HL-60 (cell line): ENCODE data around the gene KIAA1217.

Source experiments
- DNase-seq, 2 experiments: peaks; one replicate each; pipeline ENCODE4 v3.0.0-alpha.2; 2010 to 2020; ENCODE audit warnings: low read depth in 1 of 2, low spot score in 1 of 2
- H3K27ac ChIP-seq: fragments of 250-450 bp; sonication (Bioruptor Pico); replicated peaks from 2 replicates; pipeline ENCODE4 v1.5.1; 2020; ENCODE audit warnings: mild to moderate bottlenecking, moderate library complexity
- H3K27me3 ChIP-seq: fragments of 250-450 bp; sonication (Bioruptor Pico); 2 replicates; pipeline ENCODE4 v1.5.1; 2021; ENCODE audit warnings: mild to moderate bottlenecking, moderate library complexity; ENCODE audit not compliant: insufficient read depth, poor library complexity, severe bottlenecking
- H3K4me3 ChIP-seq: replicated peaks from 2 replicates; pipeline ENCODE4 v1.5.1; 2011; ENCODE audit warnings: mild to moderate bottlenecking, control low read depth, low read length; ENCODE audit not compliant: insufficient read depth
- GABPA ChIP-seq: IDR thresholded peaks from 2 replicates; pipeline ENCODE4 v1.6.1; 2012; ENCODE audit warnings: low read depth
- POLR2AphosphoS5 ChIP-seq: IDR thresholded peaks from 2 replicates; pipeline ENCODE4 v1.6.1; 2012; ENCODE audit warnings: low read depth
- SPI1 ChIP-seq: IDR thresholded peaks from 2 replicates; pipeline ENCODE4 v1.6.1; 2012; ENCODE audit warnings: low read depth, mild to moderate bottlenecking, borderline replicate concordance
- TF ChIP-seq, protein P1 (sequence below): IDR thresholded peaks from one replicate; pipeline ENCODE4 v1.5.1; 2011; ENCODE audit warnings: low read length, control low read depth, inconsistent platforms; ENCODE audit not compliant: insufficient read depth
- TF ChIP-seq, protein P2 (sequence below): IDR thresholded peaks from 2 replicates; pipeline ENCODE4 v1.6.1; 2012; ENCODE audit warnings: low read depth; ENCODE audit not compliant: insufficient replicate concordance

KIAA1217 gene

DNA sequence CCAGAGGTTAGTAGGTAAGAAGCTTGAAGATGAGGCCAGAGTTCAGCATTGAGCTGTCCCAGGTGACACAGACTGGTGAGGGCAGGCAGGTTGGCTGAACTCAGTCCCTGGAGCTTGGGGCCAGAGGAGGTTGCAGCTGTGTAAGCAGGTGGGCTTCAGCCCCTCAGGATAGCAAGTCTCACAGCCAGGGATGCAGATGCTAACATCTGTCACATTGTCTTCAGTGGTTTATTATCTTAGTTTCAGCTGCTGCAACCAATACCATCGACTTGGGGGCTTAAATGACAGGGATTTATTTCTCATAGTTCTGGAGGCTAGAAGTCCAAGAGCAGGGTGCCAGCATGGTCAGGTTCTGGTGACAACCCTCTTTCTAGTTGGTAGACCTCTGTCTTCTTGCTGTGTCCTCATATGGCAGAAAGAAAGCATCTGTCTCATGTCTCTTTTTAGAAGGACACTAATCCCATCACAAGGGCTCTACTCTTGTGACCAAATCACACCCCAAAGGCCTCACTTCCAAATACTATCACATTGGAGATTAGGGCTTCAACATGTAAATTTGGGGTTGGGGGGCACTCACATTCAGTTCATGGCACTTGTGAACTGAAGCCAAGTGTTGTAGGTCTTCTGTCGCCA lies 146.2 kb downstream of the KIAA1217 start:
- H3K27ac ChIP-seq, result no peak overlapping the region
- no peak for DNase-seq
- H3K4me3 ChIP-seq, result no peak overlapping the region
- TF ChIP-seq GABPA (no peak), SPI1 (no peak), POLR2AphosphoS5 (no peak)
- TF ChIP-seq, protein P1, sequence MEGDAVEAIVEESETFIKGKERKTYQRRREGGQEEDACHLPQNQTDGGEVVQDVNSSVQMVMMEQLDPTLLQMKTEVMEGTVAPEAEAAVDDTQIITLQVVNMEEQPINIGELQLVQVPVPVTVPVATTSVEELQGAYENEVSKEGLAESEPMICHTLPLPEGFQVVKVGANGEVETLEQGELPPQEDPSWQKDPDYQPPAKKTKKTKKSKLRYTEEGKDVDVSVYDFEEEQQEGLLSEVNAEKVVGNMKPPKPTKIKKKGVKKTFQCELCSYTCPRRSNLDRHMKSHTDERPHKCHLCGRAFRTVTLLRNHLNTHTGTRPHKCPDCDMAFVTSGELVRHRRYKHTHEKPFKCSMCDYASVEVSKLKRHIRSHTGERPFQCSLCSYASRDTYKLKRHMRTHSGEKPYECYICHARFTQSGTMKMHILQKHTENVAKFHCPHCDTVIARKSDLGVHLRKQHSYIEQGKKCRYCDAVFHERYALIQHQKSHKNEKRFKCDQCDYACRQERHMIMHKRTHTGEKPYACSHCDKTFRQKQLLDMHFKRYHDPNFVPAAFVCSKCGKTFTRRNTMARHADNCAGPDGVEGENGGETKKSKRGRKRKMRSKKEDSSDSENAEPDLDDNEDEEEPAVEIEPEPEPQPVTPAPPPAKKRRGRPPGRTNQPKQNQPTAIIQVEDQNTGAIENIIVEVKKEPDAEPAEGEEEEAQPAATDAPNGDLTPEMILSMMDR, result no peak
- TF ChIP-seq, protein P2, sequence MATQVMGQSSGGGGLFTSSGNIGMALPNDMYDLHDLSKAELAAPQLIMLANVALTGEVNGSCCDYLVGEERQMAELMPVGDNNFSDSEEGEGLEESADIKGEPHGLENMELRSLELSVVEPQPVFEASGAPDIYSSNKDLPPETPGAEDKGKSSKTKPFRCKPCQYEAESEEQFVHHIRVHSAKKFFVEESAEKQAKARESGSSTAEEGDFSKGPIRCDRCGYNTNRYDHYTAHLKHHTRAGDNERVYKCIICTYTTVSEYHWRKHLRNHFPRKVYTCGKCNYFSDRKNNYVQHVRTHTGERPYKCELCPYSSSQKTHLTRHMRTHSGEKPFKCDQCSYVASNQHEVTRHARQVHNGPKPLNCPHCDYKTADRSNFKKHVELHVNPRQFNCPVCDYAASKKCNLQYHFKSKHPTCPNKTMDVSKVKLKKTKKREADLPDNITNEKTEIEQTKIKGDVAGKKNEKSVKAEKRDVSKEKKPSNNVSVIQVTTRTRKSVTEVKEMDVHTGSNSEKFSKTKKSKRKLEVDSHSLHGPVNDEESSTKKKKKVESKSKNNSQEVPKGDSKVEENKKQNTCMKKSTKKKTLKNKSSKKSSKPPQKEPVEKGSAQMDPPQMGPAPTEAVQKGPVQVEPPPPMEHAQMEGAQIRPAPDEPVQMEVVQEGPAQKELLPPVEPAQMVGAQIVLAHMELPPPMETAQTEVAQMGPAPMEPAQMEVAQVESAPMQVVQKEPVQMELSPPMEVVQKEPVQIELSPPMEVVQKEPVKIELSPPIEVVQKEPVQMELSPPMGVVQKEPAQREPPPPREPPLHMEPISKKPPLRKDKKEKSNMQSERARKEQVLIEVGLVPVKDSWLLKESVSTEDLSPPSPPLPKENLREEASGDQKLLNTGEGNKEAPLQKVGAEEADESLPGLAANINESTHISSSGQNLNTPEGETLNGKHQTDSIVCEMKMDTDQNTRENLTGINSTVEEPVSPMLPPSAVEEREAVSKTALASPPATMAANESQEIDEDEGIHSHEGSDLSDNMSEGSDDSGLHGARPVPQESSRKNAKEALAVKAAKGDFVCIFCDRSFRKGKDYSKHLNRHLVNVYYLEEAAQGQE, result no peak
- no peaks in the 10 kb centered on the region for H3K27me3 ChIP-seq

DNA sequence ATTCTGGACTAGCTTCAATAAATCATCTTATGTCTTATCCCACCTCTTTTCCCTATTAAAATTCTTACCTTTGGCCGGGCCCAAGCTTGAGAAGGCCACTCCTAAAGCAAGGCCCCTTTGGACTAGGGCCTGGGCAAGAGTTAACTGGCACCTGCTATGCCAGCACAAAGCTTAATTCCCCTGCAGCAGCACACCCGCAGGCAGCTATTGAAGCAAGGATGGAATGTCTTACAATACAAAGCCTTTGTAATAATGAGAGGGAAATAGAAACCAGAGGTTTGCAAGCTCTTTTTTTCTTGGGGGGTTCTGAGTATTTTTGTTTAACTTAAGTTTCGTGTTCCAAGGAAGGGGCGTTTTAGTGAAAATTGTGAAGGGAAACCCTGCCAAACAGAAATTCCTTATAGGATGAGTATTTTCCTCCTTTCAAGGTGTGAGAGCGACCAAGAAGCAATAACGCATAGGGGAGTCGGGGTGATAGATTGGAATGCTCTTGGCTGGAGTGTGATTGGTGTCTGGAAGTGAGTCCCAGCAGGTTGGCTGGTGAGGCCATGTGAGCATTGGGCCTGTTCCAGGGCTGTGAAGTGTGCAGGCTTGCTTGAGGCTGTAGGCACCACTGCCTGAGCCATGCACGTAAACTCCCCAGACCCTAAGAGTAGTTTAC lies 148.5 kb downstream of the KIAA1217 start:
- DNase-seq, result no peak
- no peak for TF ChIP-seq POLR2AphosphoS5

DNA sequence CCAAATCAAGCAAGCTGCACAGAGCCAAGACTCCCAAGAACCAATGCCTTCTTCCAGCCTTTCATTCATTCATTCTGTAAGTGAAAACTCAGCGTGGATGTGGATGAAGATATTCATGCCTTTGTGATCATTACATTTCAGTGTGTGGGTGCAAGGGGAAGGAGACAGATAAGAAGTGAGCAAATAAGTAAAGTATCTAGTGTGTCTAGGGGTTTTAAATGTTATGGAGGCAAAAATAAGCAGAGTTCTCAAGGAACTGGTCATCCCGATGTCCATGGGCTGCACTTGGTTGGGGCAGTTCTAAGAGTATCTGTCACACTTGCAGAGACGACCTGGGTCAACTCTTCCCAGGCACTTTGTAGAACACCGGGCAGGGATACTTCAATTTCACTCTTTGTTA lies 149.1 kb downstream of the KIAA1217 start:
- Histone ChIP-seq H3K27me3 (no peaks in the 10 kb centered on the region), H3K27ac (no peak overlapping the region), H3K4me3 (no peak overlapping the region)
- DNase-seq, result no peak
- TF ChIP-seq, protein P2, result no peak
- no peak for TF ChIP-seq POLR2AphosphoS5
- TF ChIP-seq, protein P1, result no peak
- TF ChIP-seq GABPA, result no peak
- no peak for TF ChIP-seq SPI1

More for the DNA sequence above, 148.5 kb downstream of the KIAA1217 start:
- no peak overlapping the region for H3K27ac ChIP-seq
- no peaks in the 10 kb centered on the region for H3K27me3 ChIP-seq
- no peak overlapping the region for H3K4me3 ChIP-seq

DNA sequence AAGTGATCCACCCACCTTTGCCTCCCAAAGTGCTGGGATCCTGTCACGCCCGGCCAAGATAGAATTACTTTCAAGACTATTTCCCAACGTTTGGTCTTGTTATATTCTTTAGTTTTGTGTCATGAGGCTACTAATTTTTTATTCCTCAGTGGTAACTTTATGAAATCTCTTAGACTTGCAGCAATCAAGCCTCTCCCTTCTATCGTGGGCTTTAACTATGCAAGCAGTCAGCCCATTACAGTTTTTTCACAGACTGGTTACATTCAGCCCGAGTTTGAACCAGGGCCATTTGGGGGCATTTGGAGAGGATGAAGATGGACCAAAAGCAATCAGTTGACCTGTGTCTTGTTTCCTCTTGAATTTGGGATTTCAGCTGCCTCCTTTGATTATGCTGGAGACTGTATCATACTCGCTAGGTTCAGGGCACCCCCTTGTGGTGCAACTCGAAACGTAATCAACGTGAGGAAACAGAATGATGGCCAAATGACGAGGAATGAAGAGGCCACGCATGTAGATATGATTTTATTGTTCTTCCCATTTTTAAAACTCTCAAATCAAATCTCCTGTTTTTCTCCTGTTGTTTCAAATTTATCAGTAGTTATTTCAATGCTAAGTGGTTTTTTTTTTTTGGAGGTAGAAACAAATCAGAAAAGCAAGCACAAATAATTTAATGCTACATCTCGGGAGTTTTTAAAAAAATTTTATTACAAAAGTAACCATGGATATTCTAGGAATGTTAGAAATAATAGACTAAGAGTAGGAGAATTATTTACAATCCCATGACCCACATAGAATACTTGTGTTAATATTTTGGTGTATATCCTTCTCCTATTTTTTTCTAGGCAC lies 151.6 kb downstream of the KIAA1217 start:
- Histone ChIP-seq H3K4me3 (no peak overlapping the region), H3K27ac (no peak overlapping the region), H3K27me3 (no peaks in the 10 kb centered on the region)
- no peak for TF ChIP-seq POLR2AphosphoS5
- TF ChIP-seq GABPA, result no peak
- TF ChIP-seq, protein P1, result no peak
- TF ChIP-seq, protein P2, result no peak
- no peak for TF ChIP-seq SPI1
- DNase-seq, result peak in 1 of 2 experiments; percentile 3
